H1 (cell line): ENCODE results near the gene STARD3.

Experiments
- BRCA1 ChIP-seq: IDR thresholded peaks from 2 replicates; pipeline ENCODE4 v1.6.1; 2012; ENCODE audit warnings: low read depth, low read length, improper control_type of control experiment
- CHD2 ChIP-seq: IDR thresholded peaks from 2 replicates; pipeline ENCODE4 v1.6.1; 2012; ENCODE audit warnings: low read length, improper control_type of control experiment
- CTCF ChIP-seq, 3 experiments: IDR thresholded peaks; 1 replicate in 2 of 3; 2 replicates in 1 of 3; pipeline versions ENCODE4 v1.5.1 to v1.6.1; 2011; ENCODE audit warnings: low read length in 3 of 3, mild to moderate bottlenecking in 3 of 3, inconsistent platforms in 2 of 3, low read depth in 1 of 3, moderate library complexity in 1 of 3; ENCODE audit not compliant: insufficient read depth in 1 of 3; ENCODE audit errors: control extremely low read depth in 1 of 3
- EP300 ChIP-seq, 2 experiments: IDR thresholded peaks; 1 replicate in 1 of 2; 2 replicates in 1 of 2; pipeline ENCODE4 v1.6.1; 2011 to 2012; ENCODE audit warnings: low read depth in 2 of 2, low read length in 2 of 2, mild to moderate bottlenecking in 2 of 2, borderline replicate concordance in 1 of 2, inconsistent platforms in 1 of 2, moderate library complexity in 1 of 2
- EZH2 ChIP-seq: fragments of 200-600 bp; sonication (generic); IDR thresholded peaks from 2 replicates; pipeline ENCODE4 v1.7.1; 2012; ENCODE audit warnings: low read depth, mild to moderate bottlenecking, moderate library complexity, low read length, inconsistent platforms; ENCODE audit not compliant: severe bottlenecking
- POLR2A ChIP-seq, 2 experiments: IDR thresholded peaks; 1 replicate in 1 of 2; 2 replicates in 1 of 2; pipeline ENCODE4 v1.6.1; 2011; ENCODE audit warnings: low read depth in 2 of 2, low read length in 2 of 2, mild to moderate bottlenecking in 2 of 2; ENCODE audit errors: control extremely low read depth in 1 of 2
- POLR2AphosphoS5 ChIP-seq: IDR thresholded peaks from 2 replicates; pipeline ENCODE4 v1.6.1; 2011; ENCODE audit warnings: low read depth, low read length
- SIN3A ChIP-seq, 2 experiments: IDR thresholded peaks in 1 of 2; conservative IDR thresholded peaks in 1 of 2; 2 replicates each; pipeline ENCODE4 v1.6.1; 2011 to 2012; ENCODE audit warnings: low read length in 2 of 2, improper control_type of control experiment in 1 of 2, low read depth in 1 of 2, mild to moderate bottlenecking in 1 of 2
- SP2 ChIP-seq: IDR thresholded peaks from 2 replicates; pipeline ENCODE4 v1.6.1; 2012; ENCODE audit warnings: mild to moderate bottlenecking, low read length, inconsistent platforms
- SP4 ChIP-seq: IDR thresholded peaks from 2 replicates; pipeline ENCODE4 v1.6.1; 2012; ENCODE audit warnings: low read length, inconsistent platforms

- TF ChIP-seq EP300 (IDR thresholded peaks at IDR 0.05; ENCODE audit: borderline replicate concordance in 1 of 2, low read depth in 2 of 2, low read length in 2 of 2) (no peak), SIN3A (conservative IDR thresholded peaks at IDR 0.05 in 1 of 2, IDR thresholded peaks at IDR 0.05 in 1 of 2; ENCODE audit: low read depth in 1 of 2, low read length in 2 of 2) (no peak), BRCA1 (no peak), EZH2 (no peak), CTCF (IDR thresholded peaks at IDR 0.05; ENCODE audit: control extremely low read depth in 1 of 3, insufficient read depth in 1 of 3, low read depth in 1 of 3, low read length in 3 of 3) (no peak), POLR2A (IDR thresholded peaks at IDR 0.05; ENCODE audit: control extremely low read depth in 1 of 2, low read depth in 2 of 2, low read length in 2 of 2) (no peak), SP2 (no peak), CHD2 (no peak), SP4 (no peak), POLR2AphosphoS5 (no peak)
Observed at GRCh38 chr17:39662551-39663339, 25.8 kb downstream of the STARD3 start.
